ENCODE results near the gene KCNJ8. TPM values are rescaled to one million over a fixed set of nuclear protein-coding genes. Genes with fewer than 3 reads are reported as not detected.

KCNJ8 gene
- total and polyA plus RNA-seq, 2 of the 8 experiments (the other 6 are each of a cell fraction or from before 2014, with no cell fraction given), result 0.48 to 1.4 TPM

DNA sequence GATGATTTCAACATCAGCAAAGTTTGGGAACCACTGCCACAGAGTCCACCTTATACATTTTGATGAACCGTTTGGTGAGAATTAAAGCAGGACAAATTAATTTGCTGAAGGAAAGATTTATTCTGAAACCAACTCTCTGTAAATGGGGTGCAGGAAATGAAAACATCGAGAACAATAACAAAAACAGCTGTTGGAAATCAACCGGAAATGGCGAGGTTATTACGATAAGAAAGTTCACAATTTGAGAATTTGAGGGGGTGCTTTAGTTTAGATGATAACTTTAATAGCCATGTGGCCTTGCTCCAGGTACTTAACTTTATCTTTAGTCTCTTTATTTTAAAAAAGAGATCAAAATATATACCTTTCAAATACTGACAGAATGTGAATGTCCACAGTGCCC, 56.7 kb downstream of the KCNJ8 start:
- Histone ChIP-seq H2AK5ac (ENCODE audit: low read depth, low read length) (no peak overlapping the region), H3K27ac (ENCODE audit: low read depth, low read length) (no peak overlapping the region), H3K14ac (ENCODE audit: insufficient read length) (no peak overlapping the region), H3K79me1 (ENCODE audit: low read depth, low read length) (no peaks in the 10 kb centered on the region), H2BK5ac (ENCODE audit: low read depth, low read length) (no peak overlapping the region), H3K36me3 (ENCODE audit: control insufficient read depth in 2 of 4, insufficient read depth in 4 of 4, low read length in 3 of 4) (no peaks in the 10 kb centered on the region), H4K8ac (ENCODE audit: extremely low read depth, insufficient read depth, low read length) (no peak overlapping the region), H3K56ac (replicated peaks; ENCODE audit: insufficient read length, low read depth, low read length) (no peak overlapping the region), H3K9ac (replicated peaks in 1 of 4; ENCODE audit: extremely low read depth in 1 of 4, low read depth in 3 of 4, low read length in 3 of 4) (no peak overlapping the region), H3K27me3 (replicated peaks in 1 of 4; ENCODE audit: control insufficient read depth in 3 of 4, extremely low read depth in 1 of 4, insufficient read depth in 3 of 4, low read length in 3 of 4) (no peaks in the 10 kb centered on the region), H3K4me2 (ENCODE audit: insufficient read depth in 1 of 2, low read depth in 2 of 2, low read length in 2 of 2) (no peak overlapping the region), H2BK15ac (ENCODE audit: low read length) (no peak overlapping the region), H2BK120ac (replicated peaks; ENCODE audit: low read depth, low read length) (no peak overlapping the region), H2BK12ac (ENCODE audit: low read depth, low read length) (no peak overlapping the region), H4K5ac (ENCODE audit: insufficient read length, low read depth, low read length) (no peak overlapping the region), H3K23ac (ENCODE audit: insufficient read length) (no peak overlapping the region), H3K4me3 (ENCODE audit: extremely low read depth in 1 of 4, insufficient read depth in 2 of 4, low read depth in 3 of 4, low read length in 4 of 4) (no peak overlapping the region), H3K4ac (replicated peaks; ENCODE audit: insufficient read length, low read depth, low read length) (no peak overlapping the region), H4K91ac (replicated peaks; ENCODE audit: insufficient read length, low read length) (no peak overlapping the region), H3K79me2 (ENCODE audit: control insufficient read depth in 1 of 2, insufficient read depth in 2 of 2, low read length in 2 of 2) (no peaks in the 10 kb centered on the region), H2AFZ (ENCODE audit: low read length) (no peak overlapping the region), H4K20me1 (replicated peaks in 1 of 2; ENCODE audit: control insufficient read depth in 1 of 2, insufficient read depth in 2 of 2, low read length in 2 of 2) (no peaks in the 10 kb centered on the region), H2BK20ac (ENCODE audit: low read length) (no peak overlapping the region), H3K18ac (ENCODE audit: extremely low read depth, low read length) (no peak overlapping the region), H3K23me2 (ENCODE audit: low read depth, low read length) (no peaks in the 10 kb centered on the region), H3K9me3 (ENCODE audit: insufficient read depth in 2 of 2, low read depth in 1 of 2, low read length in 1 of 2) (no peaks in the 10 kb centered on the region), H3K4me1 (replicated peaks in 1 of 4; ENCODE audit: control insufficient read depth in 3 of 4, insufficient read depth in 4 of 4, low read length in 3 of 4) (no peaks in the 10 kb centered on the region)
- ChIA-PET POLR2A (ENCODE audit: partially characterized antibody) (no interaction called here), CTCF (ENCODE audit: partially characterized antibody) (no interaction called here)
- DNase-seq (ENCODE audit: low read depth in 1 of 2, low spot score in 2 of 2) (no peak), FAIRE-seq (no peak)
- WGBS, 2 experiments (ENCODE audit: extremely low coverage in 1 of 2, insufficient coverage in 1 of 2, insufficient read length in 1 of 2, insufficient replicate concordance in 2 of 2, low coverage in 1 of 2, low lambda C conversion rate in 2 of 2, missing lambda C conversion rate in 1 of 2), result 91% methylated on average over 5 of the region's 5 CpGs; no CpG with 5 or more reads in 1 of the 2 experiments
- TF ChIP-seq GTF2F1 (IDR thresholded peaks at IDR 0.05; ENCODE audit: borderline replicate concordance, low read depth, low read length) (no peak), RBBP5 (IDR thresholded peaks at IDR 0.05; ENCODE audit: borderline replicate concordance, low read depth, low read length) (no peak), CBX8 (IDR thresholded peaks at IDR 0.05; ENCODE audit: borderline replicate concordance, low read depth, low read length) (no peak), POU5F1 (IDR thresholded peaks at IDR 0.05; ENCODE audit: low read depth, low read length) (no peak), GABPA (IDR thresholded peaks at IDR 0.05; ENCODE audit: borderline replicate concordance, insufficient read depth, low read length) (no peak), EZH2 (IDR thresholded peaks at IDR 0.05; ENCODE audit: low read depth, low read length, severe bottlenecking) (no peak), RNF2 (IDR thresholded peaks at IDR 0.05; ENCODE audit: borderline replicate concordance, low read depth, low read length, missing control alignments, poor library complexity, severe bottlenecking) (no peak), TBP (IDR thresholded peaks at IDR 0.05; ENCODE audit: low read depth, low read length) (no peak), KDM1A (IDR thresholded peaks at IDR 0.05; ENCODE audit: borderline replicate concordance, low read length) (no peak), POLR2A (IDR thresholded peaks at IDR 0.05; ENCODE audit: control extremely low read depth in 1 of 2, low read depth in 2 of 2, low read length in 2 of 2) (no peak), SIRT6 (IDR thresholded peaks at IDR 0.05; ENCODE audit: low read length) (no peak), SUZ12 (IDR thresholded peaks at IDR 0.05; ENCODE audit: low read length) (no peak), BRCA1 (IDR thresholded peaks at IDR 0.05; ENCODE audit: low read depth, low read length) (no peak), KDM5A (IDR thresholded peaks at IDR 0.05; ENCODE audit: low read length) (no peak), KDM4A (IDR thresholded peaks at IDR 0.05; ENCODE audit: low read depth, low read length, severe bottlenecking) (no peak)
